GM19397 (cell line): ENCODE data around the gene GRIP2.

Source experiments
- ATAC-seq: cut with Tn5 transposase; IDR thresholded peaks from one replicate; pipeline ENCODE4 v1.9.1; 2021; ENCODE audit warnings: mild to moderate bottlenecking, moderate library complexity; ENCODE audit not compliant: unreplicated experiment

Gene GRIP2

GRCh38 chr3:14440531-14441239 is 99.5 kb downstream of the GRIP2 start:
- ATAC-seq: no peak

DNA sequence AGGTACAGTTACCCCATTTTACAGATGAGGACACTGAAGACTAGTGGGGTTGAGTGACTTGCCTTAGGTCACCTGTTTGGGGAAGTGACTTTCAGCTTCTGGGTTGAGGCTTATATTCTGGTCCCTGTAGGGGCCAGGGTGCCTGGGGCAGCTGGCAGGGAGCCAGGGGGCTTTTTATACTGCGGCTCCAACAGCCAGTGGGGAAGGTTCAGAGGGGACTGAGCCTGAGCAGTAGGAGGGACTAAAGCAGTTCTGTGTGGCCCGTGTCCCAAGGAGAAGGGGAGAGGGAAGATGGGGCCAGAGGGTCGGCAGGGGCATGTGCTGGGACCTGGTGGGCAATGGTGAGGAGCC is 100.0 kb downstream of the GRIP2 start:
- ATAC-seq: no peak

DNA sequence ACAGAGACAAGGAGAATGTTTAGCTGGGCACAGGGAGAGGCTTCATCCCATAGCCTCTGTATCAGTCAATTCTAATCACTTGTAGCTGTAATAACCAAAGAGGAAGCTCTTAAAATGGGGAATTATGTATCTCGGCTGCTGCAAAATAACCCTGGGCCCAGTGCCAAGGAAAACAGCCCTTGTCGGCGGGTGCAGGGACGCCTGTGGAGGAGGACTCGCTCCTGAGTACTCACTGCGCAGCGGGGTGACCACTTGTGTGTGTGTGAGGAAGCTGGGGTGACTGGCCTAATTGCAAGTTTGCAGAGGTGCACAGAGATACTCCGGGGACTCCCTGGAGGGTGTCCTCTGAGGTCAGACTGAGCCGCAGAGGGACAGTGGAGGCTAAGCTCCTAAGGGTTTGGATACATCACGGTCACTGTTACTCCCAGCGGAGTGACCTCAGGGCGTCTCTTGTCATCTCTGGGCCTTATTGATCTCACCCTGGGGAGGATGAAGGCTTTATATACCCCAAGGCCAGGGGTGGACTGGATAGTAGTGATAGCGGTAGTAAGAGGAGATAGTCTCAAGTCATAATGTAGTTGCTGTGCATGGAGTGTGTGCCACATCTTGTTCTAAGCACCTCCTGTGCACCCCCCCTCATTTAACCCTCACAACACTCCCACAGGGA is 100.5 kb downstream of the GRIP2 start:
- ATAC-seq: no peak
